Keratinocyte (primary cell): ENCODE data around the gene RNF130.
"Not testable (repeated sequence)": the region's sequence is repeated elsewhere in the genome, so short reads cannot be mapped to it uniquely, and the experiment has no call there.

Source experiments
- CTCF ChIP-seq, 3 experiments: IDR thresholded peaks in 1 of 3; conservative IDR thresholded peaks in 1 of 3; optimal IDR thresholded peaks in 1 of 3; 2 replicates in 2 of 3; 3 replicates in 1 of 3; pipeline versions ENCODE3 to v1.5.1; 2011; ENCODE audit warnings: low read length in 3 of 3, mild to moderate bottlenecking in 3 of 3, moderate library complexity in 2 of 3, control low read depth in 1 of 3, inconsistent platforms in 1 of 3; ENCODE audit not compliant: insufficient read depth in 2 of 3; ENCODE audit errors: extremely low read depth in 1 of 3
- EZH2 ChIP-seq: IDR thresholded peaks from one replicate; pipeline ENCODE4 v1.6.1; 2012; ENCODE audit warnings: inconsistent platforms, mild to moderate bottlenecking, low read length, moderate library complexity

GRCh38 chr5:179990525-179990924 is 81.0 kb downstream of the RNF130 start:
- peak in 1 of 3 experiments; percentile 5 for TF ChIP-seq CTCF (optimal IDR thresholded peaks at IDR 0.05 in 1 of 3, IDR thresholded peaks at IDR 0.05 in 1 of 3, conservative IDR thresholded peaks at IDR 0.05 in 1 of 3; ENCODE audit: extremely low read depth in 1 of 3, insufficient read depth in 2 of 3, low read length in 3 of 3)
- not testable (repeated sequence) for TF ChIP-seq EZH2
